Pons (tissue), 1 donor: ENCODE data around the gene GGT5.
"Not testable (repeated sequence)": the region's sequence is repeated elsewhere in the genome, so short reads cannot be mapped to it uniquely, and the experiment has no call there.

Experiments
- DNase-seq: peaks from one replicate; pipeline ENCODE4 v3.0.0-alpha.2; 2016; ENCODE audit warnings: low spot score

The GGT5 gene

GRCh38 chr22:24201681-24202614 lies 42.9 kb downstream of the GGT5 start:
- no peak for DNase-seq

DNA sequence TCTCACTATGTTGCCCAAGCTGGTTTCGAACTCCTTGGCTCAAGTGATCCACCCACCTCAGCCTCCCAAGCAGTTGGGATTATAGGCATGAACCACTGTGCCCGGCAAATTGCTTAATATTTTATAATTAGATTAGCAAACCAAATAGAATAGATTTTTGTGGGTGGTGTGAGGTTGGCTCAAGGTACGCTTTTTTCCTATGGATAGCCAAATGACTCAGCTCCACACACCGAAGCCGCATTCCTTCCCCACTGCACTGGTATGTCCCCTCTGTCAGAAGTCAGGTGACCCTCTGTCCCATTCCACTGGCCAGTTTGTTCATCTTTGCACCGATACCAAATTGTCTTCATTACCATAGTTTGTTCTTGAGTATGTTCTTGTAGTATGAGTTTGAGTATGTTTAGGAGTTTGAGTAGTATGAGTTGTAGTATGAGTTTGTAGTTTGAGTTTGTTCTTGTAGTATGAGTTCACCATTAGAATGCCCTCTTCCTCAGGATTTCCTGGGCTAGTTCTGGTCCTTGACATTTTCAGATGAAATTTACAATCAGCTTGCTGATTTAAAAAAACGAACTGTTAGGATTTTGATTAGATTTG lies 44.2 kb downstream of the GGT5 start:
- no peak for DNase-seq

DNA sequence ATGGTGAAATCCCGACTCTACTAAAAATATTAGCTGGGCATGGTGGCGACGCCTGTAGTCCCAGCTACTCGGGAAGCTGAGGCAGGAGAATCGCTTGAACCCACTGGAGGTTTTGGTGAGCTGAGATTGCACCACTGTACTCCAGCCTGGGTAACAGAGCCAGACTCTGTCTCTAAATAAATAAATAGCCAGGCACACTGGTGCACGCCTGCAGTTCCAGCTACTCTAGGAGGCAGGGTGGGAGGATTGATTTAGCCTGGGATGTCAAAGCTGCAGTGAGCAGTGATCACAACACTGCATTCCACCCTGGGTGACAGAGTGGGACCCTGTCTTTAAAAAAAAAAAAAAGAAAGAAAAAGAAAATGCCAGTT lies 46.2 kb downstream of the GGT5 start:
- no peak for DNase-seq

DNA sequence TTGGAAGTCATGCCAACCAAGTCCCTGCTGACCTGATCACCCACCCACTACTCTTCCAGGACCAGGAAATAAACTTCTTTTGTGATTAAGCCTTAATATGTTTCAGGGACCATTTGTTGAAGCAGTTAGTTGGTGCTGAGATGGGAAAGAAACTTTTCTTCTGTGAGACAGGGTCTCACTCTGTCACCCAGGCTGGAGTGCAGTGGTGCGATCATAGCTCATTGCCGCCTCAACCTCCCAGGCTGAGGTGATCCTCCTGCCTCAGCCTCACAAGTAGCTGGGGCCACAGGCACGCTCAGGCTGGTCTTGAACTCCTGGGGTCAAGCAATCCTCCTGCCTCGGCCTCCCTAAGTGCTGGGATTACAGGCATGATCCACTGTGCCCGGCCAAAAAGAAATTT lies 53.0 kb downstream of the GGT5 start:
- no peak for DNase-seq

DNA sequence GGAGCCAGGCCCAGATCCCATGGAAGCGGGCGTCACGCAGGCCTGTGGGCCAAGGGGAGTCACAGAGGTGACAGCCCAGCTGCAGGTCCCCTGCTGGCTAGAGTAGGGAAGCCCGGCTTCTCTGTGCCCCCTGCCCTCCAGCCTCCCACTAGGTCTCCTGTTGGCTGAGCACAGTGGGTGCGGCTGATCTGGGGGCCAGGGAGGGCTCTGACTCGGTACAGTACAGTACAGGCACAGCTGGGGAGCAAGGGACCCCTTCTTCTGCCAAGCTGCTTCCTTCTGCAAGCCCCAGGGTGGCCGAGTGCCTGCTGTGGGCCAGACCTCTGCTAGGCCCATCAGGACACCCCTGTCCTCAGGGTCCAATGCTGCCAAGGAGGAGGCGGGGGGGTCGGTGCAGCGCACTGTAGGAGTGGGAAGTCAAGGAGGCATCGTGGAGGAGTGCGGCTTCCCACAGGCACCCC lies 53.5 kb downstream of the GGT5 start:
- DNase-seq: no peak

DNA sequence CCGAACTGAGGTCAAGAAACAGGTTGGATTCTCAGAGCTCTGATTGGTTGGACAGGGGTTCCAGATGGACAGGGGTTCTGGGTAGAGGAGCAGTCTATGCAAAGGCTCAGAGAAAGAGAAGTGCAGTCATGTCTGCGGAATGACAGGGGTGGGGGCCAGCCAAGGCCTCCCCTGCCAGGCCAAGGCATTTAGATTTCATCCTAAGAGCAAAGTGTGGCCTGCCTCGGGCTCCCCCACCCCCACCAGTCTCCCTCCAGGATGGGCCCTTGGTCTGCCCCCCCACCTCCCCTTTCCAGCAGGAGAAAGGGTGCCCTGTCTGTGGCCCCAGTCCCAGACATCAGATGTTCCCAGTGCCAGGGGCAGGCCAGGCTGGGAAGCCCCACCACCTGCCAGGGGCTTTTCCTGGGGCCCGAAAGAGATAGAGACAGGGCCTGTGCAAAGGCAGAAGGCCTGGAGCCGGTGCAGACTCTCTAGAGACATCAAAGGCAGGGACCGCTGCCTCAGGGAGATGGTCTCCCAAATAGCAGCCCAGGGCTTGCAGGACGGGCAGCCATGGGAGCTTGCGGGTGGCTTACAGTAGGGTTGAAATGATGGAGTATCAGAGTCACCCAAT lies 54.2 kb downstream of the GGT5 start:
- DNase-seq: no peak

DNA sequence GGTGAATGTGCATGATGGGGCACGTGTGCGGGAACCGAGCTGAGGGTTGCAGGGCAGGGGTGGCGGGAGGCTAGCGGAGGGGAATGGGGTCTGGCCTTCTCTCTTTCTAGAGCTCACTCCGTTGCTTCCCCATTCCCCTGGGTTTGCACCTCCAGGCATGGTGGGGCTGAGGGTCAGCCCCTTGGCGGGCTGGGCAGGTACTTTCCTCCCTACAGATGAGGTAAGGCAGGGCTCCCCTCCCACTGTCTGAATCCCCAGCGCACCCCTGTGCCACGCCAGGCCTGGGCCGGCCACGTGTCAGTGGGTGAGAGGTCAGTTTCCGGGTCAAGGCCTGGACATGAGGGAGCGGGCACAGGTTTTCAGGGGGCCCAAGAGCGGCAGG lies 54.7 kb downstream of the GGT5 start:
- no peak for DNase-seq

- peak; percentile 36 for DNase-seq
Measured at GRCh38 chr22:24189249-24190158, 55.4 kb downstream of the GGT5 start.

- no peak for DNase-seq
Measured at GRCh38 chr22:24188705-24189248, 56.1 kb downstream of the GGT5 start.

DNA sequence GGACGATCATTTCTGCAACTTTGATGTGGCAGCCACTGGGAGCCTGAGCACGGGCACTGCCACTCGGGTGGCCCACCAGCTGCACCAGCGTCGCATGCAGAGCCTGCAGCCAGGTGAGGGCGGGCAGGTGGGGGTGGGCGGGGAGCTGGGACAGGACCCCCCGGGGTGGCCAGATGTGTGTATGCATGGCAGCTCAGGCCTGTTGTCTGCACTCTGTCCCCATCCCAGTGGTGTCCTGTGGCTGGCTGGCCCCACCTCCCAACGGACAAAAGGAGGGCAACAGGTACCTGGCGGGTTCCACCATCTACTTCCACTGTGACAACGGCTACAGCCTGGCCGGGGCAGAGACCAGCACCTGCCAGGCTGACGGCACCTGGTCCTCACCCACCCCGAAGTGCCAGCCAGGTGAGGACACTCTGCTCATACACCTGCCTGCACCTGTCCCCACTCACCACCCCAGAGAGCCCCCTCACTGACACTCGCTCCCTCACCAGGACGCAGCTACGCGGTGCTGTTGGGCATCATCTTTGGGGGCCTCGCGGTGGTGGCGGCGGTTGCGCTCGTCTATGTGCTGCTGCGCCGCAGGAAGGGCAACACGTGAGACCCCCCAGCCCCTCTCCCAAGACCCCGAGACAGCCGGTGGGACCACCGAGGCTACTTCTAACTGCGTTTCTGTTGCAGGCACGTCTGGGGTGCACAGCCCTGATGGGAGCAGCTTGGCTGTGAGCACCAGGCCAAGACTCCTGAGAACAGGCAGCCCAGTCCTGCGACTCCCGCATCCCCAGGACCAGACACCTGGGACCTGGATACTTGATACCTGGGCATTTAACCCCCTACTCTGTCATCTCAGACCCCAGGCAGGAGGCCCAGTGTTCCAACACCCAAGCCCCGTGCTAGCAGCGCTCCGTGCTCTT lies 56.9 kb downstream of the GGT5 start:
- DNase-seq: no peak

GRCh38 chr22:24186892-24187670 lies 57.8 kb downstream of the GGT5 start:
- DNase-seq: no peak

DNA sequence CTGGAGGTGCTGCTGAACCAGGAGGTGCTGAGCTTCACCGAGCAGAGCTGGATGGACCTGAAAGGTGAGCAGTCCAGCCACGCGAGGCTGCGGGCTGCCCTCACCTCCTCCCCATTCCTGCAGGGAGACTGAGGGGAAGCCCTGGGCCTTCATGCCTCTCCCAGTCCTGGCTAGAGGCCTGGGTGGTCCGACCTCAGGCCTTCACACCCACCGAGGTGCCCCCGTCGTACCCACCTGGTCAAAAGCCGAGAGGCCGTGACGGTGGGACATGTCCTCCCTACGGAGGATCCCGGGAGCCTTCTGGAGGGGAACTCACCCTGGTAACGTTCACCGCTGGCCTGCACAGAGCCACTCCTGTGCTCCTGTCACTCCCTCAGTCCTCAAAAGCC lies 58.5 kb downstream of the GGT5 start:
- DNase-seq: no peak

DNA sequence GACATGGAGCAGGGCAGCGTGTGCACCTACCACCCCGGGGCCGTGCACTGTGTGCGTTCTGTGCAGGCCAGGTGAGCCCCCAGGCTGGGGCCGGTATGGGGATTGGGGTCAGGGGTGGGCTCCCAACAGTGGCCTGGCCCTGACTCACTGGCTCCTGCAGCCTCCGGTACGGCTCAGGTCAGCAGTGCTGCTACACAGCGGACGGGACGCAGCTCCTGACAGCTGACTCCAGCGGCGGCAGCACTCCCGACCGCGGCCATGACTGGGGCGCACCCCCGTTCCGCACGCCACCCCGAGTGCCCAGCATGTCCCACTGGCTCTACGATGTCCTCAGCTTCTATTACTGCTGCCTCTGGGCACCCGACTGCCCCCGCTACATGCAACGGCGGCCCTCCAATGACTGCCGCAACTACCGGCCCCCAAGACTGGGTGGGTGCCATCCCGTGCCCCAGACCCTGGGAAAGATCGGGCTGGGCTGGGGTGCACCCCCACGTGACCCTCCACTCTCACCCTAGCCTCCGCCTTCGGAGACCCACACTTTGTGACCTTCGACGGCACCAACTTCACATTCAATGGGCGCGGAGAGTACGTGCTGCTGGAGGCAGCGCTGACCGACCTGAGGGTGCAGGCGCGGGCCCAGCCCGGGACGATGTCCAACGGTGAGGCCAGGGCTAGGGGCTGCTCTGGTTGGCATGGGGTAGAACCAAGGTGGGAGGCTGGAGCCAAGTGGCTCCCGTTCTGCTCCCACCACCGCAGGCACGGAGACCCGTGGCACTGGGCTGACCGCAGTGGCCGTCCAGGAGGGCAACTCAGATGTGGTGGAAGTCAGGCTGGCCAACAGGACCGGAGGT lies 59.2 kb downstream of the GGT5 start:
- no peak for DNase-seq

DNA sequence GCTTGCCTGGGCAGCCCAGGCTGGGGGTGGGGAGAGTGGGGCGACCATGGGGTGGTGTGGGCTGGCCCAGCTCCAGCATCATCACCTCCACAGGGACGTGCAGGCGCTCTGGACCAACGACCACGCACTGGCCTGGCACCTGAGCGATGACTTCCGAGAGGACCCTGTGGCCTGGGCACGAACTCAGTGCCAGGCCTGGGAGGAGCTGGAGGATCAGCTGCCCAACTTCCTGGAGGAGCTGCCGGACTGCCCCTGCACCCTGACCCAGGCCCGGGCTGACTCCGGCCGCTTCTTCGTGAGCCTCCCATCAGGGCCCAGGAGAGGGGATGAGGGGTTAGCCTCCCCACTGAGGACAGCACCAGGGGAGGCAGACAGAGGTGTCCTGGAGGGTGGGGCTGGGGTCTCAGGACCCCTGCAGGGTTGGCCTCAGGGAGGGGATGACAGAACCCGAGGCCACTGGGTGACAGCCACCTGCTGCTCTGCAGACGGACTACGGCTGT lies 59.8 kb downstream of the GGT5 start:
- DNase-seq: no peak

DNA sequence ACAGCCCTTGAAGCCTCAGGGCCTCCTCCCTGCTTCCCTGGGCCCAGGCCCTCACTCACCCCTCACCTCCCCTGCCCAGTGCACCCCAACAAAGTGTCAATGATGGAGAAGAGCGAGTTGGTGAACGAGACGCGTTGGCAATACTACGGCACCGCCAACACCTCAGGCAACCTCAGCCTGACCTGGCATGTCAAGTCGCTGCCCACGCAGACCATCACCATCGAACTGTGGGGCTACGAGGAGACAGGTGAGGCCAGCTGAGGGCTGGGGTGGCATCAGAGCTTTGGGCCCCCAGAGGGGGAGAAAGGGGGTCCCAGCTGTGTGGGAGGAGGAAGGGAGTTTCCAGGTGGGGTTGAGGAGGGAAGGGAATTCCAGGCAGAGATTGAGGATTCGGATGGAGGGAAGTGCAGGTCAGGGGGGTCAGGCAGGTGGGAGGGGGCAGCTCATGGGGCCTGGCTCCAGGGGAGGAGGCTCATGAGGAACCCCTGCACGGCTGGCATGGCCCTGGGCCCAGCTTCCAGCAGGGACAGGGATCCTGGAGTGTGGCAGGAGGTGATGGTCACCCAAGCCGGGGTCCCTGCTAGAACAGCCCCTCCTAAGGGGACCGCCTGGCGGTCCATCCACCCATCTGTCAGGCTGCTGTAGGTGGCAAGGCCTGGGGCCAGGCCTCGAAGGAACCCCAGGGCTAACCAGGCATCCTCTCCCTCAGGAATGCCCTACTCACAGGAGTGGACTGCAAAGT lies 60.7 kb downstream of the GGT5 start:
- no peak for DNase-seq

GRCh38 chr22:24183321-24184031 lies 61.4 kb downstream of the GGT5 start:
- no peak for DNase-seq

DNA sequence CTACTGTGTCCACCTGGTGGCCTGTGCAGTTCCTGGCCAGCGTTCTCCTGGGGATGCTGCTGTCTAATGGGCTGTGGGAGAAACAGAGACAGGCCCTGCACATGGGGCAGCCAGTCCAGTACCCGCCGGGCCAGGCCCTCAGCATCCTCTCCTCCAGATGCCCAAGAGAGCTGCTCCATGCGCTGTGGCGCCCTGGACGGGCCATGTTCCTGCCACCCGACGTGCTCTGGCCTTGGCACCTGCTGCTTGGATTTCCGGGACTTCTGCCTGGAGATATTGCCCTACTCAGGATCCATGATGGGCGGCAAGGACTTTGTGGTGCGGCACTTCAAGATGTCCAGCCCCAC lies 62.0 kb downstream of the GGT5 start:
- DNase-seq: not testable (repeated sequence)
